ENCODE data around the gene FASTKD3. TPM values are rescaled to one million over a fixed set of nuclear protein-coding genes. Genes with fewer than 3 reads are reported as not detected.
A peak's percentile ranks its signal among the peaks of the same experiment; 100 is the strongest.

The FASTKD3 gene
- total and polyA plus RNA-seq, 7 donors = 3.0 to 23.4 (median 10.3) TPM

DNA sequence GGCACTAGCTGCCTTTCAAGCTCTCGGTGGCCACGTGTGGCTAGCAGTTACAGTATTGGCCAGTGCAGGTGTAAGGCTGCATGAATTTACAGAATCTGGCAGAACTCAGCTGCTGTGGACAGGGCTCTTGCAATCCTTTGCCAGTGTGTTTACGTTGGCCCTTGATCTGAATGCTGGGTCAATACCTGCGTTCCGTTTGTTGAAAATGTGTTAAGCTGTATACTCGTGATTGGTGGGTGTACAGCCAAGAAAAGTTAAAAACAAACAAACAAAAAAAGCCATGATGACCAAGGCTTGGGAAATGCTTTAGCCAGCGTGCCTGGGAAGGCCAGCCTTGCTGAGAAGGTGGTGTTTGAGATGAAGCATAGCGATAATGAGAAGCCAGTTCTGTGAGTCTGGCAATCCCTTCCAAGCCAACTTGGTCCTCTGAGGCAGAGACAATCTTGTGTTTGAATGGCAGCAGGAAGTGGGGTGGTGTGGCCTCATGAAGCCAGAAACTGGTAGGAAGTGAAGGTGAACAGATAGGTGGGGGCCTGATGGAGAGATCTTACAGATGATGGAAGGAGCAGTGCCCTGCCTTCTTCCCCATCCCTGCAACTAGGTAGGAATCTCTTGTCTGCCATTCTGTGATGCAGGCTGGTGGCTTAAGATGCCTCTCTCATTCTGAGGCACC lies 17.1 kb downstream of the FASTKD3 start:
- no peak for TF ChIP-seq EP300 (IDR thresholded peaks at IDR 0.05)
- no peaks in the 10 kb centered on the region for H3K36me3 ChIP-seq
- peaks cover 0 to 19% (median 17%) of the 10 kb centered on the region in 4 donors for H3K4me1 ChIP-seq
- no peak overlapping the region for H3K4me3 ChIP-seq
- no peaks in the 10 kb centered on the region for H3K9me3 ChIP-seq
- intact Hi-C loops (cut with DNase I) = no loop called here
- no peak for DNase-seq
- no peak overlapping the region for H3K27ac ChIP-seq
- peaks cover 7 to 45% (median 26%) of the 10 kb centered on the region in 3 donors for H3K27me3 ChIP-seq
- WGBS, 2 donors = 53 to 81% methylated on average over 8 of the region's 8 CpGs

DNA sequence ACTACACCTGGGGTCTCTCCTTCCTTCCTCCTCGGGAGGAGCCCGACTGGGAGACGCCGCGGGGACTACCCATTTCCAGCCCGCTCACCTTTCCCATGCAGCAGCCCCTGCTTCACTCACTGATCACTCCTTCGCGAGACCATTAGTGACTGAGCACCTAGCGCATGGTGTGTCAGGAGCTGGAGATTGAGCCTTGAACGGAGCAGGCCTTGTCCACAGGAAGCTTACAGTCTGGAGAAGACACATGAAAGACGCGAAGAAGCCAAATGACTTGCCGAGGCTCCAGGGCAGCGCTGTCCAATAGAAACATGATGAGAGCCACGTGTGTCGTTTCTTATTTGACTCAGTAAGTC lies 17.6 kb downstream of the FASTKD3 start:
- Histone ChIP-seq H3K36me3 (no peaks in the 10 kb centered on the region), H3K4me3 (peak overlapping the region in 3 of 4 donors; percentile 47 to 61 (median 59)), H3K27me3 (peaks cover 7 to 45% (median 26%) of the 10 kb centered on the region in 3 donors), H3K9me3 (no peaks in the 10 kb centered on the region), H3K4me1 (peaks cover 0 to 19% (median 17%) of the 10 kb centered on the region in 4 donors), H3K27ac (no peak overlapping the region)
- TF ChIP-seq POLR2AphosphoS5 (IDR thresholded peaks at IDR 0.05) (no peak), EP300 (IDR thresholded peaks at IDR 0.05) (no peak), POLR2A (IDR thresholded peaks at IDR 0.05) (no peak)
- TF ChIP-seq, protein P1, sequence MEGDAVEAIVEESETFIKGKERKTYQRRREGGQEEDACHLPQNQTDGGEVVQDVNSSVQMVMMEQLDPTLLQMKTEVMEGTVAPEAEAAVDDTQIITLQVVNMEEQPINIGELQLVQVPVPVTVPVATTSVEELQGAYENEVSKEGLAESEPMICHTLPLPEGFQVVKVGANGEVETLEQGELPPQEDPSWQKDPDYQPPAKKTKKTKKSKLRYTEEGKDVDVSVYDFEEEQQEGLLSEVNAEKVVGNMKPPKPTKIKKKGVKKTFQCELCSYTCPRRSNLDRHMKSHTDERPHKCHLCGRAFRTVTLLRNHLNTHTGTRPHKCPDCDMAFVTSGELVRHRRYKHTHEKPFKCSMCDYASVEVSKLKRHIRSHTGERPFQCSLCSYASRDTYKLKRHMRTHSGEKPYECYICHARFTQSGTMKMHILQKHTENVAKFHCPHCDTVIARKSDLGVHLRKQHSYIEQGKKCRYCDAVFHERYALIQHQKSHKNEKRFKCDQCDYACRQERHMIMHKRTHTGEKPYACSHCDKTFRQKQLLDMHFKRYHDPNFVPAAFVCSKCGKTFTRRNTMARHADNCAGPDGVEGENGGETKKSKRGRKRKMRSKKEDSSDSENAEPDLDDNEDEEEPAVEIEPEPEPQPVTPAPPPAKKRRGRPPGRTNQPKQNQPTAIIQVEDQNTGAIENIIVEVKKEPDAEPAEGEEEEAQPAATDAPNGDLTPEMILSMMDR (IDR thresholded peaks at IDR 0.05) = no peak
- 63 to 65% methylated on average over 16 of the region's 16 CpGs for WGBS, 2 donors
- DNase-seq = no peak
- intact Hi-C loops (cut with DNase I) = no loop called here

DNA sequence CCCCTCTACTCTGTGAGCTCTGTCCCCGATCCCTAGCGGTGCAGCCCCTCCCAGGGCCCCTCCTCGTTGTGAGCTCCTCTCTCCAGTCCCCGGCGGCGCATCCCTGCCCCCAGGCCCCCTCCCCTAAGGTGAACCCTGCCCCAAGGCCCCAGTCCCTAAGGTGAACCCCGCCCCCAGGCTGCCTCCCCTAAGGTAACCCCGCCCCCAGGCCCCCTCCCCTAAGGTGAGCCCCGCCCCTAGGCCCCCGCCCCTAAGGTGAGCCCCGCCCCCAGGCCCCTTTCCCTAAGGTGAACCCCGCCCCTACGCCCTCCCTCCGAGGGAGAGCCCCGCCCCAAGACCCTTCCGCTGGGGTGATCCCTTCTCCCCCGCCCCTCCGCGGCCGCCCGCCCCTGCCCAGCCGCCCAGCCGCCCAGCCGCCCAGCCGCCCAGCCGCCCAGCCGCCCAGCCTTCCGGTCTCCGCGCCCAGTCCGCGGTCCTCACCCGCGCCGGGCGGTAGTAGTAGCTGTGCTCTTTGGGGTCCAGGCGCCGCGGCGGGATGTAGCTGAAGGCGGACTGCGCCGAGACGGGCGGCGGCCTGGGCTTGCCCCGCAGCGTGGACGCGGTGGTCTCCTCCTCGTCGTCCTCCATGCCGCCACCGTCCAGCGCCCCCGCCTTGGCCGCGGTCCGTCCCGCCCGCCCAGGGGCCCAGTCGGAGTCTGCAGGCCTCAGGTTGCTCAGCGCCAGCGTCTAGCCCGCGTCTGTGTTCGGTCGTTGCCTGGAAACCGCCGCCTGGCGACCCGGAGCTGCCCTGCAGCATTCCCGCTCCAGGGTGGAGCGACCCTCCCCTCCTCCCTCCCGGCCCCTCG lies 18.2 kb downstream of the FASTKD3 start, which contains the start of gene CFAP90:
CFAP90 (minus strand) TSS at position 739 of the 845 bp plus-strand sequence; CDS start at position 627, 112 bp downstream.
- no peak within 1 kb of the TSS for H3K27ac ChIP-seq

DNA sequence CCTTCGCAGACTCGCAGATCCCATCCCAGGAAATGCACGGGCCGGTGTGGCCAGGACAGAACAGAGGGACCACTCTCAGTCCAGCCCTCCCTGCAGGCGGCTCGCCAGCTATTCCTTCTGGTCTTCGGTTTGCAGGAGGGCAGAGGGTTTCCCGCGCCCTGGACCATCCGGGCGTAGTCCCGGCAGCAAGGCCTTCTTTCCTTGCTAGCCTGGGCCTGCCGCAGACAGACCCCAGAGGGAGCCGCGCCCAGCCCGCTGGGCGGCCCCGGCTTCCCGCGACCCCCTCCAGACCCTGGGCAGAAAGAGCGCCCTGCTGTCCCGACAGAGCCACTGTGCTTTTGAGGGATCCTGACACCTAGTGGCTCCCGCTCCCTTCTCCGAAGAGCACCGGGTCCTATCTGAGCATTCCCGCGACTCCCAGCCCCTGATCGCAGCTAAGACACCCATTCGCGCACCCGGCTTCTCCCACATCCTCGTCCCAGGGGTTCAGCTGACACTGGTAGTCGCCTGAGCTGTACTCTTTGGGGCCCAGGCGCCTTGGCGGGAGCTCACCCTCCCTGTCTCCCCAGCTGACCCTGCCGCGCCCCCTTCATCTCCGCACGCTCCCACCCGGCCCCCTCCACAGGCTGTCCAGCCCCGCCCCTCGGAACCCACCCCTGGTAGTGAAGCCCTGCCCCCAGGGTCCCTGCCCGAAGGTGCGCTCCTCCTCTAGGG lies 19.0 kb downstream of the FASTKD3 start:
- peaks cover 0 to 19% (median 17%) of the 10 kb centered on the region in 4 donors for H3K4me1 ChIP-seq
- peak overlapping the region; percentile 13 to 61 (median 53) for H3K4me3 ChIP-seq
- H3K27ac ChIP-seq = no peak overlapping the region
- 3 to 4% methylated on average over 44 of the region's 44 CpGs for WGBS, 2 donors
- no peaks in the 10 kb centered on the region for H3K9me3 ChIP-seq
- intact Hi-C loops (cut with DNase I) = no loop called here
- no peaks in the 10 kb centered on the region for H3K36me3 ChIP-seq
- H3K27me3 ChIP-seq = peaks cover 7 to 45% (median 26%) of the 10 kb centered on the region in 3 donors
- TF ChIP-seq POLR2A (IDR thresholded peaks at IDR 0.05) (no peak), EP300 (IDR thresholded peaks at IDR 0.05) (no peak), POLR2AphosphoS5 (IDR thresholded peaks at IDR 0.05) (no peak)
- TF ChIP-seq, protein P1 (IDR thresholded peaks at IDR 0.05) = no peak
- DNase-seq = peak; percentile 66

More for the DNA sequence above, 18.2 kb downstream of the FASTKD3 start, which contains the start of gene CFAP90:
- Histone ChIP-seq H3K36me3 (no peaks in the 10 kb centered on the region), H3K9me3 (no peaks in the 10 kb centered on the region), H3K27me3 (peaks cover 7 to 45% (median 26%) of the 10 kb centered on the region in 3 donors), H3K4me1 (peaks cover 0 to 19% (median 17%) of the 10 kb centered on the region in 4 donors), H3K4me3 (peak within 1 kb of the TSS; percentile 29 to 61 (median 53))
- intact Hi-C loops (cut with DNase I) = no loop called here
- no peak for DNase-seq
- WGBS, 2 donors = 2 to 3% methylated on average over 76 of the region's 76 CpGs
- TF ChIP-seq, protein P1 (IDR thresholded peaks at IDR 0.05) = no peak
- TF ChIP-seq POLR2AphosphoS5 (IDR thresholded peaks at IDR 0.05) (no peak), EP300 (IDR thresholded peaks at IDR 0.05) (no peak), POLR2A (IDR thresholded peaks at IDR 0.05) (no peak)
